ENCODE measurements around the gene GNA12. TPM values are rescaled to one million over a fixed set of nuclear protein-coding genes. Genes with fewer than 3 reads are reported as not detected.

Gene GNA12
- total RNA-seq, 1 experiment from 2014 or later, result 36.2 TPM

GRCh38 chr7:2810682-2811415 lies 33.3 kb downstream of the GNA12 start:
- H3K36me3 Mint-ChIP-seq (ENCODE audit: insufficient read depth, unreplicated experiment), result peaks cover 16% of the 10 kb centered on the region
- intact Hi-C loops (cut with micrococcal nuclease), result no loop called here
- peaks cover 36% of the 10 kb centered on the region for H3K4me1 Mint-ChIP-seq (ENCODE audit: insufficient read depth, unreplicated experiment)
- ChIA-PET POLR2A (interaction anchor here (1.2 to 4.6 kb wide), 4 partner anchors 8 to 53 kb away, joined by 3 to 41 read pairs (median 14); no protein-coding TSS in a partner anchor), CTCF (interaction anchor here (0.9 to 1.1 kb wide), 3 partner anchors 9 to 55 kb away, joined by 3 to 4 read pairs (median 4); no protein-coding TSS in a partner anchor)
- DNase-seq (ENCODE audit: unreplicated experiment), result peak; percentile 19
- TF ChIP-seq CTCF (IDR thresholded peaks at IDR 0.05; ENCODE audit: unreplicated experiment), result no peak
- no peaks in the 10 kb centered on the region for H3K9me3 Mint-ChIP-seq (ENCODE audit: unreplicated experiment)
- H3K27ac Mint-ChIP-seq (ENCODE audit: low read depth, unreplicated experiment), result peak overlapping the region; percentile 93
- H3K4me3 Mint-ChIP-seq (ENCODE audit: unreplicated experiment), result peak overlapping the region; percentile 65
- BruUV-seq (replicated peaks), result no TSS peak
- no peaks in the 10 kb centered on the region for H3K27me3 Mint-ChIP-seq (ENCODE audit: insufficient read depth, unreplicated experiment)

DNA sequence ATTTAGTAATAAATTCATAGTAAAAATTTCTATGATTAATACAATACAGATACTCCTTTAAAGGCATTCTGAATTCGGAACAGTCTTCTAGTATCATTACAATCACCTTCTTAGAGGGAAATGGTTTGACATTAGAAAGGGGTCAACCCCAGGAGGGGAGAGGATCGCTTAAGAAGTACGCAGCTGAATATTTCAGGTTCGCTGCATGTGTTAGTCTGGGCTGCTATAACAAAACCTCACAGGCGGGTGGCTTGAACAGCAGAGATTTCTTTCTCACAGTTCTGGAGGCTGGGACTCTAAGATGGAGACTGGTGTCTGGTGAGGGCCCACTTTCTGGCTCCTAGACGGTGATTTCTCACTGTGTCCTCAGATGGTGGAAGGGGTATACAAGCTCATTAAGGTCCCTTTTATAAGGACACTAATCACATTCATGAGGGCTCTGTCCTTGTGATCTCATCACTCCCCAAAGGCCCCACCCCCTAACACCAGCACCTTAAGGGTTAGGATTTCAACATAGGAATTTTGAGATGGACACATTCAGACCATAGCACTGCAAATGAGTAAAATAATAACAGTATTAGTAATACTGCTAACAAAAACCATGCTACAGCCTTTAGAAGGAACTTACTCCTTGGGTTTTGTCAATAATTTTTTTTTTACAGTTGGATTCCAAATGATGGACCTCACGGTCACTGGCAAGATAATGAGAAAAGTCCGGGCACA lies 34.0 kb downstream of the GNA12 start:
- intact Hi-C loops (cut with micrococcal nuclease), result no loop called here
- Mint-ChIP-seq H3K36me3 (ENCODE audit: insufficient read depth, unreplicated experiment) (peaks cover 16% of the 10 kb centered on the region), H3K4me3 (ENCODE audit: unreplicated experiment) (peak overlapping the region; percentile 65), H3K9me3 (ENCODE audit: unreplicated experiment) (no peaks in the 10 kb centered on the region), H3K27ac (ENCODE audit: low read depth, unreplicated experiment) (no peak overlapping the region), H3K27me3 (ENCODE audit: insufficient read depth, unreplicated experiment) (no peaks in the 10 kb centered on the region), H3K4me1 (ENCODE audit: insufficient read depth, unreplicated experiment) (peaks cover 36% of the 10 kb centered on the region)
- DNase-seq (ENCODE audit: unreplicated experiment), result no peak
- ChIA-PET CTCF (no interaction called here), POLR2A (interaction anchor here (2.3 to 4.6 kb wide), 3 partner anchors 7 to 52 kb away, joined by 7 to 41 read pairs (median 20); no protein-coding TSS in a partner anchor)
- TF ChIP-seq CTCF (IDR thresholded peaks at IDR 0.05; ENCODE audit: unreplicated experiment), result no peak
- no TSS peak for BruUV-seq (replicated peaks)

- no peak overlapping the region for H3K4me3 Mint-ChIP-seq (ENCODE audit: unreplicated experiment)
- no peak for DNase-seq (ENCODE audit: unreplicated experiment)
- H3K27me3 Mint-ChIP-seq (ENCODE audit: insufficient read depth, unreplicated experiment), result no peaks in the 10 kb centered on the region
- intact Hi-C loops (cut with micrococcal nuclease), result no loop called here
- H3K27ac Mint-ChIP-seq (ENCODE audit: low read depth, unreplicated experiment), result peak overlapping the region; percentile 70
- no peak for TF ChIP-seq CTCF (IDR thresholded peaks at IDR 0.05; ENCODE audit: unreplicated experiment)
- ChIA-PET POLR2A (interaction anchor here (4.6 kb wide), 1 partner anchor 12 kb away, joined by 41 read pairs; no protein-coding TSS in a partner anchor), CTCF (interaction anchor here (0.7 kb wide), 1 partner anchor 522 kb away, joined by 3 read pairs; no protein-coding TSS in a partner anchor)
- no peaks in the 10 kb centered on the region for H3K9me3 Mint-ChIP-seq (ENCODE audit: unreplicated experiment)
- H3K36me3 Mint-ChIP-seq (ENCODE audit: insufficient read depth, unreplicated experiment), result peaks cover 16% of the 10 kb centered on the region
- H3K4me1 Mint-ChIP-seq (ENCODE audit: insufficient read depth, unreplicated experiment), result peaks cover 41% of the 10 kb centered on the region
- BruUV-seq (replicated peaks), result no TSS peak
Observed at GRCh38 chr7:2808891-2809665, 35.0 kb downstream of the GNA12 start.

Data from MCF 10A (cell line).